Measurements from ENCODE around the gene GABRP.

Gene GABRP

DNA sequence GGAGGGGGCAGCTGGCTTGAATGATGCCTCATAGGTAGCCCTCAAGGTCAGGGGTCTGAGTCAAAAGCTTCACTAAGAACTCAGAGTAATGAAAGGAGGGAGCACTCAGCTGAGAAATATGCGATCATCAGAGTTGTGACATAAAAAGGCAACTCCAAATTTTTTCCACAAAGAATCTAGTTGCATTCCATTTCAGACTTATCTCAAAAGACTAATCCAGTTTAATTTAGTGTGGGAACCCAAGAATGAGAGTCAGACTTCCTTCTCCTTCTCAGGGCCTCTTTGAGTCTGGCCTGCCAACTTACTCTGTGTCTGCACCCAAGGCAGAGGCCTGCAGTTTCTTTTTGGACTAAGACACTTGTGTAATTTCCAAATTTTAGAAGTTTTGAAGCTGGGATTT, 34.7 kb downstream of the GABRP start:
- Histone ChIP-seq H3K4me1 (ENCODE audit: insufficient read depth, low read length, poor library complexity, severe bottlenecking) (no peaks in the 10 kb centered on the region), H3K9me3 (ENCODE audit: insufficient read depth, low read depth, low read length) (no peaks in the 10 kb centered on the region), H3K9me2 (replicated peaks; ENCODE audit: low read depth, low read length) (no peaks in the 10 kb centered on the region), H3K4me3 (ENCODE audit: low read length, poor library complexity, severe bottlenecking) (no peak overlapping the region), H3K9ac (ENCODE audit: low read depth, low read length, poor library complexity, severe bottlenecking) (no peak overlapping the region), H2AFZ (ENCODE audit: low read length) (no peak overlapping the region), H3K27me3 (ENCODE audit: insufficient read depth, low read length, poor library complexity, severe bottlenecking) (no peaks in the 10 kb centered on the region), H3K79me2 (ENCODE audit: insufficient read depth, low read length) (no peaks in the 10 kb centered on the region), H4K20me1 (ENCODE audit: insufficient read depth, low read length, poor library complexity, severe bottlenecking) (no peaks in the 10 kb centered on the region), H3F3A (ENCODE audit: low read depth) (no peaks in the 10 kb centered on the region), H3K4me2 (ENCODE audit: low read depth, low read length, poor library complexity, severe bottlenecking) (no peak overlapping the region), H3K36me3 (ENCODE audit: insufficient read depth, low read length) (no peaks in the 10 kb centered on the region)
- TF ChIP-seq EZH2phosphoT487 (IDR thresholded peaks at IDR 0.05; ENCODE audit: borderline replicate concordance), result no peak
- TF ChIP-seq, protein P1, sequence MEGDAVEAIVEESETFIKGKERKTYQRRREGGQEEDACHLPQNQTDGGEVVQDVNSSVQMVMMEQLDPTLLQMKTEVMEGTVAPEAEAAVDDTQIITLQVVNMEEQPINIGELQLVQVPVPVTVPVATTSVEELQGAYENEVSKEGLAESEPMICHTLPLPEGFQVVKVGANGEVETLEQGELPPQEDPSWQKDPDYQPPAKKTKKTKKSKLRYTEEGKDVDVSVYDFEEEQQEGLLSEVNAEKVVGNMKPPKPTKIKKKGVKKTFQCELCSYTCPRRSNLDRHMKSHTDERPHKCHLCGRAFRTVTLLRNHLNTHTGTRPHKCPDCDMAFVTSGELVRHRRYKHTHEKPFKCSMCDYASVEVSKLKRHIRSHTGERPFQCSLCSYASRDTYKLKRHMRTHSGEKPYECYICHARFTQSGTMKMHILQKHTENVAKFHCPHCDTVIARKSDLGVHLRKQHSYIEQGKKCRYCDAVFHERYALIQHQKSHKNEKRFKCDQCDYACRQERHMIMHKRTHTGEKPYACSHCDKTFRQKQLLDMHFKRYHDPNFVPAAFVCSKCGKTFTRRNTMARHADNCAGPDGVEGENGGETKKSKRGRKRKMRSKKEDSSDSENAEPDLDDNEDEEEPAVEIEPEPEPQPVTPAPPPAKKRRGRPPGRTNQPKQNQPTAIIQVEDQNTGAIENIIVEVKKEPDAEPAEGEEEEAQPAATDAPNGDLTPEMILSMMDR (conservative IDR thresholded peaks at IDR 0.05; ENCODE audit: low read length), result no peak

DNA sequence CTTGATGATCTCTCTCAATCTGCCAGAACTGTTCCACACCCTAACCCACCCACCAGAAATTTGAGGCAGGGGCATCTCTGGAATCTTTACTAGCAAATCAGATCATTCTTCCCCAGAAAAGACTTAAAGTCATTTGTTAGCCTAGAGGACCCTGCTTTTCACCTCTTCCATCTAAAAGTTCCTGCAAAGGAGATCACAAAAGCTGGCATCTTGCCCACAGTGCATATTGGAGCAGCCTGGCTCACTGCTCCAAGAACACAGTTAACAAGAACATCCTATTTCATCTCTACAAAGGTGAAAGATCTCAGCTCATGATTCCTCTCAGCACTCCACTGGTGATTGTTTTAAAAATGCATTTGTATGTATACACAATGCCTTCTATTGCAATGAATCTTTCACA, 36.3 kb downstream of the GABRP start:
- Histone ChIP-seq H3K9ac (ENCODE audit: low read depth, low read length, poor library complexity, severe bottlenecking) (no peak overlapping the region), H3K9me2 (replicated peaks; ENCODE audit: low read depth, low read length) (no peaks in the 10 kb centered on the region), H3K4me3 (ENCODE audit: low read length, poor library complexity, severe bottlenecking) (no peak overlapping the region), H3K9me3 (ENCODE audit: insufficient read depth, low read depth, low read length) (no peaks in the 10 kb centered on the region), H2AFZ (ENCODE audit: low read length) (no peak overlapping the region), H3F3A (ENCODE audit: low read depth) (no peaks in the 10 kb centered on the region), H3K79me2 (ENCODE audit: insufficient read depth, low read length) (no peaks in the 10 kb centered on the region), H3K36me3 (ENCODE audit: insufficient read depth, low read length) (no peaks in the 10 kb centered on the region), H3K4me1 (ENCODE audit: insufficient read depth, low read length, poor library complexity, severe bottlenecking) (no peaks in the 10 kb centered on the region), H3K27me3 (ENCODE audit: insufficient read depth, low read length, poor library complexity, severe bottlenecking) (no peaks in the 10 kb centered on the region), H3K4me2 (ENCODE audit: low read depth, low read length, poor library complexity, severe bottlenecking) (no peak overlapping the region), H4K20me1 (ENCODE audit: insufficient read depth, low read length, poor library complexity, severe bottlenecking) (no peaks in the 10 kb centered on the region)
- TF ChIP-seq, protein P1 (conservative IDR thresholded peaks at IDR 0.05; ENCODE audit: low read length), result no peak
- TF ChIP-seq EZH2phosphoT487 (IDR thresholded peaks at IDR 0.05; ENCODE audit: borderline replicate concordance), result no peak

DNA sequence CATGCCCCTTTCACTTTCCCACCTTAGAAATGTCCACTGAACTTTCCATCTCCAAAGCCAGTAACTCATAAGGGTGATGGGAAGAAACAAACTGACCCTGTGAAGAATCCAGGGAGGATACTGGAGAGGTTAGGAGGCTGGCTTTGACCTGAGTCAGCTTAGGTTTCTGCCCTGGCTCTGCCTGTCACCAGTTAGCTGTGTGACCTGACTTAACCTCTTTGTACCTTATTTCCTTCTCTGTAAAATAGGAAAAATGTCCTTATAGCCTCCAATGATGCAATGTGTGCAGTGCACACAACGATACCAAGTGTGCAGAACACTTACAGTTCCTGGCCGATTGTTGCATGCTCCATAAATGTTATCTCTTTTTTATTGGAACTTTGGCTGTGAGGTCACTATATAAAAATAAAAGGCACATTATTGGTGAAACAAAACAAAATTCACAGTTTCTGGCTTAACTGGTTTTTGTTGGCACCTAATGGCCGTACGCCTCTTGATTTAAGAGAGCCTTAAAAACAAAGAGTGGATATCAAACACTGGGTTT, 37.8 kb downstream of the GABRP start:
- Histone ChIP-seq H3K9ac (ENCODE audit: low read depth, low read length, poor library complexity, severe bottlenecking) (no peak overlapping the region), H2AFZ (ENCODE audit: low read length) (no peak overlapping the region), H3K4me1 (ENCODE audit: insufficient read depth, low read length, poor library complexity, severe bottlenecking) (no peaks in the 10 kb centered on the region), H3K9me3 (ENCODE audit: insufficient read depth, low read depth, low read length) (no peaks in the 10 kb centered on the region), H4K20me1 (ENCODE audit: insufficient read depth, low read length, poor library complexity, severe bottlenecking) (no peaks in the 10 kb centered on the region), H3K9me2 (replicated peaks; ENCODE audit: low read depth, low read length) (no peaks in the 10 kb centered on the region), H3F3A (ENCODE audit: low read depth) (no peaks in the 10 kb centered on the region), H3K4me2 (ENCODE audit: low read depth, low read length, poor library complexity, severe bottlenecking) (no peak overlapping the region), H3K27me3 (ENCODE audit: insufficient read depth, low read length, poor library complexity, severe bottlenecking) (no peaks in the 10 kb centered on the region), H3K4me3 (ENCODE audit: low read length, poor library complexity, severe bottlenecking) (no peak overlapping the region), H3K36me3 (ENCODE audit: insufficient read depth, low read length) (no peaks in the 10 kb centered on the region), H3K79me2 (ENCODE audit: insufficient read depth, low read length) (no peaks in the 10 kb centered on the region)
- TF ChIP-seq EZH2phosphoT487 (IDR thresholded peaks at IDR 0.05; ENCODE audit: borderline replicate concordance), result no peak
- TF ChIP-seq, protein P1 (conservative IDR thresholded peaks at IDR 0.05; ENCODE audit: low read length), result no peak

Data from Loucy (cell line).